Left renal cortex interstitium (tissue), 4 donors: ENCODE results near the gene CDYL2. TPM values are rescaled to one million over a fixed set of nuclear protein-coding genes. Genes with fewer than 3 reads are reported as not detected.
A peak's percentile ranks its signal among the peaks of the same experiment; 100 is the strongest.
"Not testable (repeated sequence)": the region's sequence is repeated elsewhere in the genome, so short reads cannot be mapped to it uniquely, and the experiment has no call there.

Experiments used
- DNase-seq, 4 donors: peaks; one replicate each; pipeline ENCODE4 v3.0.0-alpha.2; 2013; ENCODE audit warnings: low read depth in 4 of 4, low spot score in 2 of 4, missing footprints in 1 of 4
- polyA plus RNA-seq, 4 donors: library from polyadenylated mRNA; unstranded; fragments of 120-200 nt; gene quantifications; one replicate each; pipeline ENCODE4 v1.2.1, GENCODE V29; 2013; ENCODE audit not compliant: insufficient read length in 4 of 4

The CDYL2 gene
- polyA plus RNA-seq, 4 donors: 6.0 to 7.6 (median 7.2) TPM

DNA sequence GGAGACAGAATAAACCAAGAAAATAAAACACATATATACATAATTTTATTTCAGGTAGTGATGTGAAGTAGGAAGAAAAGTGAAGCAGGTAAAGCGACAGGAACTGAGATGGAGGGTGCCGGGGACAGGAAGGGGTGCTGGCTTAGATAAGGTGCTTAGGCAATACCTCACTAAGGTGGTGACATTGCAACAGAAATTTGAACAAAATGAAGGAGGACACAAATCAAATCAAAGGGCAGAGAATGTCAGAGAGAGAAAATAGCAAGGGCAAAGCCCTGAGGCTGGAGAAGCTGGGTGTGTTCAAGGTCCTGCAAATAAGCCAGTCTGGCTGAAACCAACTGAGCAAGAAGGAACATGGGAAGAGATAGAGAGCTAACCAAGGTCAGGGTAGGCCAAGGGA lies 5.0 kb upstream of the CDYL2 start:
- no peak for DNase-seq

- DNase-seq: no peak
Observed at GRCh38 chr16:80807906-80808305, 3.5 kb upstream of the CDYL2 start.

GRCh38 chr16:80806927-80807340 lies 2.5 kb upstream of the CDYL2 start:
- no peak for DNase-seq

DNA sequence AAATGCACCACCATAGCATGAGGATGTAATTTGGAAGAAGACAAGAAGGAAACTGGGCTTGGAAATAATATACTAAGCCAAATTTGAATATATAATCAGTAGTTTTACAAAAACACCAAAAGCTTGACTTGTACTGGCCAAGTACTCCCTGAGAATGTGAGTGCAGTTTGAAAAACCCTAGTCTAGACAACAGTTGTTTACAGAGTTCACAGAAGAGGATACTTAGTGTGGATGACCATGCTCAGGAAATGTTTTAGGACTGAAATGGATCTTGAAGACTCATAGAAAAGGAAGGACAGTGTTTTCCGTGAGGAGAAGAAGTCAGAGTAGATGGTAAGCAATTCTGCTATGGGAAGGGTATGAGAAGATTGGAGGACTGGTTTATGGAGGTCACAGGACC lies 1.9 kb upstream of the CDYL2 start:
- no peak for DNase-seq

GRCh38 chr16:80804056-80804525 lies 307 bp downstream of the CDYL2 start:
- peak in 1 of 4 donors; percentile 38 for DNase-seq

DNA sequence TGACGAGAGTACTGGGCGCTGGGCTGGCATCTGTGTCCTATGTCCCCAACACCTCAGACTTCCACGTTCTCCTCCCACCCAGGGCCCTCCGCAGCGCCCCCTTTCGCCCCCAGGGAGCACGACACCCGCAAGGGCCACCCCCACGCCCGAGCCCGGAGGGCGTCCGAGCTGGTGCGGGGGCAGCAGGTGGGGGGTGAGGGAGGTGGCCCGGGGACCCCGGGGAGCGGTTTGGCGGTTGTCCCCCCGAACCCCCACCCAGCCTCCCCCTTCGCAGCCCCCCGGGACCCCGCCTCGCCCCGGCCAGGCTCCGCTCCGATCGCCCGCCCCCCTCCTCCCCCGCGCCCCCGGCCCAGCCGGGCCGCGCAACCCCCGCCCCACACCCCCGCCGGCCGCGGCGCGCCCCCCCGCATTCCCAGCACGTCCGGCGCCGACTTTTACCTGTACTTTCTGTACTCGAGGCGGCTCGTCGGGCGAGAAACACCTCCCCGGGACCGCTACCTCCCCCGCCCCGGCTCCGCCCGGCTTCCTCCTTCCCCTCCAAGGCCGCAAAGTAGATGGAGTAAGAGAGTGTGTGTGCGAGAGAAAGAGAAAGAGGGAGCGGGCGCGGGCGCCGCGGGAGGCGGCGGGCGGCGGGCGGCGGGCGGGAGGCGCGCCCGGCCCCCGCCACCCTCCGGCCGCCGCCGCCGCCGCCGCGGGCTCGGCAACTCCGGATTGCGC lies 901 bp downstream of the CDYL2 start:
- no peak for DNase-seq

DNA sequence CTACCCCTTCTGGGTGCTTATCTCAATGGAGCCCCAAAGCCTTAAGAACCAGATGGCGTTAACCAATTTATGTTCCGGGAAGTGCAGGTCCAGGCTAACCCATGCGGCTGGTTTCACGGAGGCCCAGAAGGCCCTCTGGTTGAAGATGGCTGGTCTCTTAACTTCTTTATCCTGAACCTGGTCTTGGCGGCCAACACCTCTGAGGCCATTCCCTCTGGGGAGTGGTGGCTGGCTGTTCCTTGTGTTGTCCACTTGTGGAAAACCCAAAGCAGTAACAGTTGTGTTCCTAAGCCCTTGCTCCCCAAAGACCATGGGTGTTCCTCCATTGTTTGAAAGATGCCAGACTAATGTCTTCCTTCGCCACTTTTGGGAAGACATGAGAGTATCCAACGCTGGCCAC lies 1.5 kb downstream of the CDYL2 start:
- no peak for DNase-seq

- DNase-seq: no peak
Observed at GRCh38 chr16:80802138-80802537, 2.3 kb downstream of the CDYL2 start.

- no peak for DNase-seq
Observed at GRCh38 chr16:80794071-80794470, 10.3 kb downstream of the CDYL2 start.

- DNase-seq: no peak
Observed at GRCh38 chr16:80792031-80792430, 12.4 kb downstream of the CDYL2 start.

- no peak for DNase-seq
Observed at GRCh38 chr16:80791411-80791810, 13.0 kb downstream of the CDYL2 start.

DNA sequence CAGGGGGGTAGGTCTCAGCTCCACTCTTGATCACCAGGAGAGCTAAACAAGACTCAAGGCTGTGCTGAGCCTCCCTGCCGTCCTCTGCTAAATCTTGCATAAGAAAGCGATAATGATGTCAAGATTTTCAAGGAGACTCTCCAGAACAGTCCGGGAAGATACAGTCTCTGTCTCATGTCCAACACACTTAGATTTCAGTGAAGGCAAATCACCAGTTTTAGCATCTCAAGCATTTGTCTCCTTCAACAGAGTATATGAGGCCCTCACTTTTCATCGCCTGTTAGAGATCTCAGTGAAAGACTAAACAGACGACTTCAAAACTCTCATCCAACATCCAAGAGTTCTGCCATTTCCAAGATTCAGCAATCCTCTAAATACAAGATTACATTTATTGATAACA lies 13.6 kb downstream of the CDYL2 start:
- DNase-seq: no peak

DNA sequence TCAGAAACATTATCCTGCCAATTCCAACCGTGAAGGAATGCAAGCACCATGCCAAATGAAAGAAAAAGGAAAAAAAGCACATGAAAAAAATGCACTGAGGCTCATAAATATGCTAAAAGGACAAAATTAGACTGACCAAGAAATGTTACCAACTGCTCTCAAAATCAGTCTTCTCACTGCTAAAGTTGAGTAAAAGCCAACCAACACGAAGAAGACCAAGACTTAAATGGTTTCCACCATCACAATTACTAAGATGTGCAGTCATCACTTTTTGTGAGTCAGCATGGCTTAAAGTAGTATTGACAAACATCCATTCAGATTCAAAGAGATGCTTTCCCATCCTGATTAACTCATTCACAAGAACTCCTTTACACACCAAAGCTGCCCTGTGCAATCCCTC lies 16.4 kb downstream of the CDYL2 start:
- DNase-seq: no peak

- not testable (repeated sequence) for DNase-seq
Observed at GRCh38 chr16:80786561-80786960, 17.8 kb downstream of the CDYL2 start.

DNA sequence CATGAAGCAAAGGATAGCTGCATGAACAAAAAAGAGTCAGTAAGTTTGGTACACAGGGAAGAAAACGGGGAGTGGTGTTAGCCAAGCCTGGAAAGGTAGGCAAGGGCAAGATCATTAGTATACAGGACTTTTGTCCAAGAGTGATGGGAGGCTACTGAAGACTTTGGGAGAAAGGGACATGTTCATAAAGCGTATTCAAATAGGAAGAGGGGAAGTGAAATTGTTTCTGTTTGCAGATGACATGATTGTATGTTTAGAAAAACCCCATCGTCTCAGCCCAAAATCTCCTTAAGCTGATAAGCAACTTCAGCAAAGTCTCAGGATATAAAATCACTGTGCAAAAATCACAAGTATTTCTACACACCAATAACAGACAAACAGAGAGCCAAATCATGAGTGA lies 19.4 kb downstream of the CDYL2 start:
- no peak for DNase-seq

DNA sequence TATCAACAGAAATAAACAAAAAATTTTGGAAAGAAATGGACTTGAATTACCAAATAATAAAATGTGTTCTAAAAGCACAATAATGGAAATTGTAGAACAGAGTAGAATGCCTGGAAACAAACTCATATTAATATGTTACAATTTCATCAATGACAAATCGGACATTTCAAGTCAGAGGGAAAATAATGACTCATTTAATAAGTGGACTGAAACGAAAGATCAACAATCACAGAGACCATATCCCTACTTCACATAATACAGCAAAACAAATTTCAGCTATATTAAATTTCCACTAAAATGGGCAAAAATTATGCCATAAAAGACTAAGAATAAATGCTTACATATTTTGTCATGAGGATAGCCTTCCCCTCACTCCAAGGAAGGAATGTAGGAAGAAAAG lies 25.7 kb downstream of the CDYL2 start:
- no peak for DNase-seq

- DNase-seq: no peak
Observed at GRCh38 chr16:80776856-80777255, 27.5 kb downstream of the CDYL2 start.

- DNase-seq: no peak
Observed at GRCh38 chr16:80775450-80775849, 28.9 kb downstream of the CDYL2 start.

GRCh38 chr16:80766798-80767197 lies 37.6 kb downstream of the CDYL2 start:
- DNase-seq: no peak

DNA sequence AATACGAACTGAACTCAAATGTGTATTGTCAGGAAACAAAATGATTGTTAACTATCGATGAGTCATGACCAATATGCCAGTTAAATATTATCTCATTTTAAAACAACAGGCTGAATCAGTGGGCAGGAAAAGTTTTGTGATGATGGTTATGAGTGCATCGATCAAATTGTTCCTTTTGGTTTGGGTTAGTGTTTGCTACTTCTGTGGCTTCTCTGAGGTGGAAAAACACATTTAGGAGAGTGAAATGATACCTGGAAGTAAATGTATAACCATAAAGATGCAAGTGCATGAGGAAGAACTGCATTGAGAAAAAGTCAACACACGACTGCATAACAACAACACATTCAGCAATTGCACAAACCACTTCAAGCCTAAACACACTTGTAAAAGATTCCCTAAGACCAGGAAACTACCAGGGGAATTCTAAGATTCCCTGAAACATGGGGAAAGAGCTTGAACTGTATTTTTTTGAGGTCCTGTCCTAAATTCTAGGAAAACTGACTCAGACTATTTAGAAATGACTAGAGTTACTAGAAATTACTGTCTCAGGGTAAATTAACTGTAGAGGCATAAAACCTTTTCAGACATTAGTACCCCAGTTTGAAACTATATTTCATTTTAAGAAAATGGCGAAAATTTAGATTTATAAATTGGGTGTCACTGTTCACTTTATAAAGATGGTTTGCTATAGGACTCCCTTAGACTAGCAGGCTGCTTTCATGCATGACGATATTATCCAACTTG lies 44.8 kb downstream of the CDYL2 start:
- DNase-seq: no peak

GRCh38 chr16:80754476-80754875 lies 49.9 kb downstream of the CDYL2 start:
- no peak for DNase-seq

DNA sequence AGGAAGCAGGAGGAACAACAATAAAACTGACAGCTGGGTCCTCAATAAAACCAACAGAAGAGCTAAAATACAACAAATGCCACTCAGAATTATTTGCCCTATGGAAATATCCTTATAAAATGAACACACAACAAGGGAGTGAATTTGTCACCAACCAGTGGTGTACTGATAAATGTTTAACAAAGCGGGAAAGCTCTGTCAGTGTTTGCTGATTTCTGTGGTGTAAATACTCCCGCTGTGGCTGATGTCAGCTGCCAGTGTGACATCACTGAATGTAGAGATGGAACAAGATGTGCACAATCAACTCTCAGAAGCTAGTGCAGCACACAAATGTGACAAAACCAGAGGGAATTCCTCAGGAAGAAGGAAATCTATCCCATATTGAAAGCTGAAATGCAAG lies 51.9 kb downstream of the CDYL2 start:
- DNase-seq: no peak
